ENCODE measurements around the gene ABLIM2. TPM values are rescaled to one million over a fixed set of nuclear protein-coding genes. Genes with fewer than 3 reads are reported as not detected.

Gene ABLIM2
- total RNA-seq, 6 experiments from 2014 or later = 0.14 TPM; not detected in 5

GRCh38 chr4:7979652-7979968 is 179.0 kb downstream of the ABLIM2 start:
- H3K27me3 Mint-ChIP-seq (ENCODE audit: insufficient read depth) = peaks cover 5% of the 10 kb centered on the region
- no peak overlapping the region for H3K27ac Mint-ChIP-seq
- no peak for DNase-seq
- H3K4me1 Mint-ChIP-seq (ENCODE audit: low read depth) = peaks cover 13% of the 10 kb centered on the region
- no peak overlapping the region for H3K4me3 Mint-ChIP-seq
- H3K36me3 Mint-ChIP-seq (ENCODE audit: low read depth) = no peaks in the 10 kb centered on the region
- TF ChIP-seq, protein P1, sequence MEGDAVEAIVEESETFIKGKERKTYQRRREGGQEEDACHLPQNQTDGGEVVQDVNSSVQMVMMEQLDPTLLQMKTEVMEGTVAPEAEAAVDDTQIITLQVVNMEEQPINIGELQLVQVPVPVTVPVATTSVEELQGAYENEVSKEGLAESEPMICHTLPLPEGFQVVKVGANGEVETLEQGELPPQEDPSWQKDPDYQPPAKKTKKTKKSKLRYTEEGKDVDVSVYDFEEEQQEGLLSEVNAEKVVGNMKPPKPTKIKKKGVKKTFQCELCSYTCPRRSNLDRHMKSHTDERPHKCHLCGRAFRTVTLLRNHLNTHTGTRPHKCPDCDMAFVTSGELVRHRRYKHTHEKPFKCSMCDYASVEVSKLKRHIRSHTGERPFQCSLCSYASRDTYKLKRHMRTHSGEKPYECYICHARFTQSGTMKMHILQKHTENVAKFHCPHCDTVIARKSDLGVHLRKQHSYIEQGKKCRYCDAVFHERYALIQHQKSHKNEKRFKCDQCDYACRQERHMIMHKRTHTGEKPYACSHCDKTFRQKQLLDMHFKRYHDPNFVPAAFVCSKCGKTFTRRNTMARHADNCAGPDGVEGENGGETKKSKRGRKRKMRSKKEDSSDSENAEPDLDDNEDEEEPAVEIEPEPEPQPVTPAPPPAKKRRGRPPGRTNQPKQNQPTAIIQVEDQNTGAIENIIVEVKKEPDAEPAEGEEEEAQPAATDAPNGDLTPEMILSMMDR (IDR thresholded peaks at IDR 0.05) = no peak
- H3K9me3 Mint-ChIP-seq = no peaks in the 10 kb centered on the region

DNA sequence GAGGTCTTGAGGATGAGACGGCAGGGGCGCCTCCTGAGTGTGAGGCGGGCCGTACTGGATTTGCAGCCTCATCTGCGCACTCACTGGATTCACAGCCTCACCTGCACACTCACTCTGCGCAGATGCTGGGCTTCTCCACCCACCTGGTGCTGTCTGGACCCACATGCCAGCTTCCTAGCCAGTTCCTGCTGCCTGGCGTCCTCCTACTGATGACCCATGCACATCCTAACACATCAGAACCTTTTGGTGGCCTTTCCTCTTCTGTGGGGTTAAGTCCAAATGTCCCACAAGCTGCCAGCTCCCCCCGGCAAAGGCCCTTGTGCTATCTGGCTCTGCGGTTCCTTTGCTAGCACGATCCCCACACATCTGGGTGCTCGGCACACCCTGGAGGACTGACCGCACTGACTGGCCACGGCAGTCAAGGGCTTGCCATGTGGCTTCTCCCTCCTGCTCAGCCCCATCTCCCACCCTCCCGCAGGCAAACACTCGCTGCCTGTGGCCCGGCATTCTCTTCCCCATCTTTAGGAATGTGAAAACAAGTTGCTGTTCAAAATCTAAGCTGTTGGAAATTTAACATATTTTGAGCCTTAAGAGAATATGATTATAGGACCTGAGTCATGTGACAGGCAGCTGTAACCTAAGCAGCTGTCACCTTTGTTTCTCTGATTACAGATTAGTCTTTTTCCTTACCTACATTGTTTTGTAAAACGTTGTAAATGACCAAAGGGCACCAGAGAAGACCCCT is 179.5 kb downstream of the ABLIM2 start:
- Mint-ChIP-seq H3K4me3 (no peak overlapping the region), H3K27me3 (ENCODE audit: insufficient read depth) (peaks cover 5% of the 10 kb centered on the region), H3K9me3 (no peaks in the 10 kb centered on the region), H3K27ac (no peak overlapping the region), H3K4me1 (ENCODE audit: low read depth) (peaks cover 13% of the 10 kb centered on the region), H3K36me3 (ENCODE audit: low read depth) (no peaks in the 10 kb centered on the region)
- DNase-seq = no peak
- TF ChIP-seq, protein P1 (IDR thresholded peaks at IDR 0.05) = no peak

- DNase-seq = no peak
- no peaks in the 10 kb centered on the region for H3K9me3 Mint-ChIP-seq
- H3K36me3 Mint-ChIP-seq (ENCODE audit: low read depth) = no peaks in the 10 kb centered on the region
- no peak overlapping the region for H3K27ac Mint-ChIP-seq
- TF ChIP-seq, protein P1 (IDR thresholded peaks at IDR 0.05) = no peak
- no peak overlapping the region for H3K4me3 Mint-ChIP-seq
- H3K4me1 Mint-ChIP-seq (ENCODE audit: low read depth) = peaks cover 18% of the 10 kb centered on the region
- peaks cover 5% of the 10 kb centered on the region for H3K27me3 Mint-ChIP-seq (ENCODE audit: insufficient read depth)
These were observed 180.1 kb downstream of the ABLIM2 start for GRCh38 chr4:7978489-7978888.

DNA sequence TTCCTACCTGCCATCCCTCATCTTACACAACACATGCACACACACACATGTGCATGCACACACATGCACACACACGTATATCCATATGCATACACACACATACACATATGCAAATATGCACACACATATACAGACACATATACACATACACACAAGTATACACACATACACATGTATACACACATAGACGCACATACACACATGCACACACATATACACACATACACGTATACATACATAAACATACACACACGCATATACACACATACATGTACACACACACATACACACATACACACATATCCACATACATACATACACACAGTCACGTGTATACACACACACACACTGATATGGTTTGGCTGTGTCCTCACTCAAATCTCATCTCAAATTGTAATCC is 182.0 kb downstream of the ABLIM2 start:
- no peaks in the 10 kb centered on the region for H3K36me3 Mint-ChIP-seq (ENCODE audit: low read depth)
- TF ChIP-seq, protein P1 (IDR thresholded peaks at IDR 0.05) = no peak
- peaks cover 34% of the 10 kb centered on the region for H3K4me1 Mint-ChIP-seq (ENCODE audit: low read depth)
- H3K9me3 Mint-ChIP-seq = no peaks in the 10 kb centered on the region
- no peak overlapping the region for H3K4me3 Mint-ChIP-seq
- DNase-seq = no peak
- no peak overlapping the region for H3K27ac Mint-ChIP-seq
- peaks cover 8% of the 10 kb centered on the region for H3K27me3 Mint-ChIP-seq (ENCODE audit: insufficient read depth)

DNA sequence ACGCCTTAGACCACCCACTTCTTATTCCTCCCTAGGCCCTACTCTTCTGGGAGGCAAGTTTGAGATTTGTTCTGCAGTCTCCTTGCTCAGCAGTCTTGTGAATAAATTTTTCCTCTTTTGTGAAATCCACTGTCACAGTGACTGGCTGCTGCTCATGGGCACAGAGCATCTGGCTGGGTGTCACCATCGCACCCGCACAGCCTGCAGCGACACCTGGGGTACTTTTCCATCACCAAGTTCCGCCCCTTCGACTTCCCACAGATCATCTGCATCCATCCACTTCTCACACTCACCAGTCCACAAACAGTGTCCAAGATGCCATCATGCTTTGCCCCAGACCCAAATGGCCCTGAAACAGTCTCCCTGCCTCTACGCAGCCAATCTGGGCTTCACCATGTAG is 182.6 kb downstream of the ABLIM2 start:
- Mint-ChIP-seq H3K36me3 (ENCODE audit: low read depth) (no peaks in the 10 kb centered on the region), H3K27me3 (ENCODE audit: insufficient read depth) (peaks cover 8% of the 10 kb centered on the region), H3K4me1 (ENCODE audit: low read depth) (peaks cover 34% of the 10 kb centered on the region), H3K4me3 (no peak overlapping the region), H3K9me3 (no peaks in the 10 kb centered on the region), H3K27ac (no peak overlapping the region)
- DNase-seq = no peak
- TF ChIP-seq, protein P1 (IDR thresholded peaks at IDR 0.05) = no peak
